GF-D8 (cell line): Measurements from ENCODE around the gene TYW1.
"Not testable (repeated sequence)": the region's sequence is repeated elsewhere in the genome, so short reads cannot be mapped to it uniquely, and the experiment has no call there.

ENCODE experiments used
- DNase-seq: peaks from one replicate; lab custom pipeline; 2025; lab: John Stamatoyannopoulos, UW

TYW1 gene

DNA sequence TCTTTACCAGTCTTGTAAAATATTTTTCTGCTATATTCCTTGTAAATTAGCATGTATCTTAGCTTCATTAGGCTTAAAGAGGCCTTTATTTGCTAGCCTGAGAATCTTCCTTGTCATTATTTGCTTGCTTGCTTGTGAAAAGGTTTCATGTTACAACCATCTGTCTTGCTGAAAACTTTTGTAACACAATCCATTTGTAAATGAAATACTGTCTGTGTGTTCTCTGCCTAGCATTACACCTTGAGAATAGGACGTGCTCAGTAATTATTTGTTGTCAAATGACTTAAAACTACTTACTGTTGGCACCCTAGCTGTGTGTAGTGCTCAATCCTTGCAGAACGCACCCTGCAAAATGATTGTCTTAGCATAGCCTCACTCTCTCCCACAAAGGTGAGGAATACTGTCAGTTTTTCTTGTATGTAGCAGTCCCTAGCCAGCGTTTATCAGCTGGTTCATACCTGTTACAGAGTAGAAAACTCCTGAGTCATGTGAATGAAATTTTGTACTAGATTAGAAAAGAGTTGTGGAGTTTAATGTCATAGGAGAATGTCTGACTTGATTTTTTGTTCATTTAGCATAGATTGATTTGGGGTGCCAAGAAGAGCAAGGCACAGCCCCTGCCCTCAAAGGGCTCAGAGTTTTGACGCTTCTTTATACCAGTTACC lies 193.3 kb downstream of the TYW1 start:
- DNase-seq = not testable (repeated sequence)

DNA sequence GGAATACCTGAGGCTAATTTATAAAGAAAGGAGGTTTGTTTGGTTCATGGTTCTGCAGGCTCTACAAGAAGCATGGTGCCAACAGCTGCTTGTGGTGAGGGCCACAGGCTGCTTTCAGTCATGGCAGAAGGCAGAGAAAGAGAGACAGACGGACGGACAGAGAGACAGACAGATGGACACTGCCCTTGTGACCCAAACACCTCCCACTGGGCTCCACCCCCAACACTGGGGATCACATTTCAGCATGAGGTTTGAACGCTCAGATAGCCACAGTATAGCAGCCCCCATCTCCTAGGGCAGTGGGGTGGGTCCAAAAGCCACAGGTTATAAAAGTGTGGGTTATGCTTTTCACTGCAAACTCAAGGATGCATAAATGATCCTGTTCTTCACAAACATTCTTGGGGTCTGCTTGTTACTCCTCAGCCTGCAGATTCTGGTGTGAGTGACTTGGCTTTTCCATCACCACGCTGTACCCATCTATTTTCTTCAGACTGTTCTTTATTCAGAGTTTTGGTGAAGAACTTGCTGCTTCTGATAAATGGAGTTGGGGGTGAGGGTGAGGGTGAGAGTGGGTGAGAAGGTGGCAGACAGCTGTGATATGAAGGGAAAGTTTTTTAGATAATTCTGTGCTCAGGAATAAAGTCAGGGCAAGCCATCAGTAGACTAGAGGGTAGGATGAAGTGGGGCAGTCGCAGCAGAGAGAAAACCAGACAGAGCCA lies 194.5 kb downstream of the TYW1 start:
- DNase-seq = not testable (repeated sequence)

DNA sequence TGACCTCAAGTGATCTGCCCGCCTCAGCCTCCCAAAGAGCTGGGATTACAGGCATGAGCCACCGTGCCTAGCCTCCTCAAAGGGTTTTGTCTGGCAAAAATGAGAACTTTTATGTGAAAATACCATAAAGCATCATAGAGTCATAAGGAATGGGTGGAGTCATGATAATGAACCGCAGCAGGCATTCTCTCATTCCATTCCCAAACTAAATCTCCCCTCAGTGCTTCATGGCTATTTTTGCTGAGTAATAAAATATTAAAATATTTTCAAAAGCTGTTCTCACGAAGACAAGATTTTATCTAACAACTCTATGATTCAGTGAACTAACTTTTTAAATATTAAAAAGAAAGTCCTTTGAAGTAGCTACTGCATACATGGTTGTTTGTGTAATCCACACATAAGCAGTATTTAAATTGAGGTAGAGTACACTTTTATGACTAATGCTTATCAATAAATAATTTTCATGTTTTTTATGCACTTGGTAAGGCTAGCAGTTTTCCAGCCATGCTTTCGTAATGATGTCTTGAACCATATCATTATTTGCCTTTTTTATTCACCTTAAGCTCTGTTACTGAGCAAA lies 195.6 kb downstream of the TYW1 start:
- not testable (repeated sequence) for DNase-seq

DNA sequence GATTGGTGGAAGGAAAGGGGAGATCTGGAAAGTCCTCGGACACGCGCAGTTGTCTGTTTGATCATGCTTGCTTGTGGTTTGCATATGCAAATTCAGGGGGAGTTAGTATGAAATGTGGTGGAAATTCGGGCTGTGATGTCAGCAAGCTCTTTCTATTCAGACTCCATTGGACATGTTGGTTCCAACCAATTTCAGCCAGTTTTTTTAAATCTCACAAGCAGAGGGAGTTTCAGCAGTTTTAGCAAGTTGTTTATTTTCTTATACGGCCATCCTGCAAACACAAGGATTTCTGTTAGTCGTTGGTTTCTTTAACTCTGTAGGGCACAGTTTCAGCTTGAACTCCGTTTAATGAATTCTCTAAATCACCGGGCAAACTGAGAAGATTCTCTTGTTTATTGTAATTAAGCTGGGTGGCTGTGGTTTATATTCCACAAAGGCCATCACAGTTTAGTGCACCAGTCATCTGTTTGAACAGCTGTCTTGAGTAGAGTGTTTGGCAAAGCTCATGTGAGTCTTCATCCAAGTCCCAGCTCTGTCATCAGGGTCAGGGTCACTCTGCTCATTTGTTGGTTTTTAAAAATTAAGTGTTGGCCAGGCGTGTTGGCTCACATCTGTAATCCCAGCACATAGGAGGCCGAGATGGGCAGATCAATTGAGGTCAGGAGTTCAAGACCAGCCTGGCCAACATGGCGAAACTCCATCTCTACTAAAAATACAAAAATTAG lies 196.4 kb downstream of the TYW1 start:
- DNase-seq = not testable (repeated sequence)

DNA sequence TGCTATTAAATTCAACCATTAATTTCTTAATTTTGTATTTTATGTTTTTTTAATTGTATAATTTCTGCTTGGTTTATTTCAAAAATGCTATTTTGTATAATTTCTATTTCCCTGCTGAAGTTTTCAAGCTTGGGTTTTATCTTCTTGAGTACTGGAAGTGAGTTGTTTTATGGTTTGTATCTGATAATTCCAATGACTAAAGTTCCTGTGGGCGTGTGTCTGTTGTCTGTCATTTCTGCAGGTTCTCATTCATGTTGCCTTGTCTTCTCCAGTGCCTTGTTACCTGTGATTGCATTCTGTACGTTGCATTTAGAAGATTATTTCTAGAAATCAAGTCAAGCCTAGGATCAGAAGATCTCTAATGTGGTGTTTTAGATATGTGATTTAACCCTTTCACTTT lies 199.5 kb downstream of the TYW1 start:
- DNase-seq = not testable (repeated sequence)

DNA sequence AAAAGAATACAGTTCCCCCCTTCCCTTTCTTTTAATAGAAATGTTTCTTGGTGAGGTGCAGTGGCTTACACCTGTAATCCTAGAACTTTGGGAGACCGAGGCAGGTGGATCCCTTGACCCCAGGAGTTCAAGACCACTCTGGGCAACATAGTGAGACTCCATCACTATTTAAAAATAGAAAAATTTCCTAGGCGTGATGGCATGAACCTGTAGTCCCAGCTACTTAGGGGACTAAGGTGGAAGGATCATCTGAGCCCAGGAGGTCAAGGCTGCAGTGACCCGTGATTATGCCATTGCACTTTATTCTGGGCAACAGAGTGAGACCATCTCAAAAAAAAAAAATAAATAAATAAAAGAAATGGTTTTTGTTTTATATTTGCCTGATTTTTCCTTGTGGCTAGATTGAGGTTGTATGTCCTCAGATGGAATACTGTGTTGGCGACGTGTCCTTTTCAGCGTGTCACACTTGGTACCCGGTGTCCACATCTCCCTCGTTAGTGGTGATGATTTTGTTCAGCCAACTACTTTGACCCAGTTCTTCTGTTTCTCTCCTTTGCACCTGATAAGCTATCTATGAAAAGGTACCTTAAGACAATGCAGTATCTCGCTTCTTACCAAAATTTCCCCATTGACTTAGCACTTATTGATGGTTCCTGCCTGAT lies 202.4 kb downstream of the TYW1 start:
- DNase-seq = not testable (repeated sequence)

DNA sequence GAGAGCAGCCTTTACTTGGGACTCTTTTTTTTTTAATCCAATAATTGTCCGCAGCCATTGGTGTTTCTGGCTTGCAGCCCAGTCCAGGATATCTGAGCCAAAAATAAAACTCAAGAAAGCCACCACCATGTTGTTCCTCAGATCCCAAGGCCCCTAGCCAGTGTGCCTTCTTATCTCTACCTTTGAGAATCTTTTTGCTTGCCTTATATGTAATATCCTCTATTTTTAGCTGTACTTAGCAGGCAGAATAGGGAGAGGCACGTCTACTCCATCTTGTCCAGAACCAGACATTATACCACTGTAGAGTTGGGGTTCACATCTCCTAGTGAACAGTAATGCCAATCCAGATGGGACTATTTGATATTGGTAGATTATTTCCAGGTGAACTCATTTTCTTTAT lies 209.1 kb downstream of the TYW1 start:
- not testable (repeated sequence) for DNase-seq

DNA sequence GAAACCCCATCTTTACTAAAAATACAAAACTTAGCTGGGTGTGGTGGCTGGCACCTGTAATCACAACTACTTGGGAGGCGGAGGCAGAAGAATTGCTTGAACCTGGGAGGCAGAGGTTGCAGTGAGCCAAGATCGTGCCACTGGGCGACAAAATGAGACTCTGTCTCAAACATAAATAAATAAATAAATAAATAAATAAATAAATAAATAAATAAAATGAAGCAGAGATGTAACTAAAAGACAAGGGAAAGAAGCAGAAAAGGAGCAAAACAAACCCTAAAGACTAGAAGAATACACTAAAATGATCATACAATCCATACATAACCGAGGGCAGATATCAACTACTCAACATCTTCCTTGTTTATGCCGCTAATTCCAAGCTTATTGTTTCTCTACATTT lies 209.8 kb downstream of the TYW1 start:
- no peak for DNase-seq

DNA sequence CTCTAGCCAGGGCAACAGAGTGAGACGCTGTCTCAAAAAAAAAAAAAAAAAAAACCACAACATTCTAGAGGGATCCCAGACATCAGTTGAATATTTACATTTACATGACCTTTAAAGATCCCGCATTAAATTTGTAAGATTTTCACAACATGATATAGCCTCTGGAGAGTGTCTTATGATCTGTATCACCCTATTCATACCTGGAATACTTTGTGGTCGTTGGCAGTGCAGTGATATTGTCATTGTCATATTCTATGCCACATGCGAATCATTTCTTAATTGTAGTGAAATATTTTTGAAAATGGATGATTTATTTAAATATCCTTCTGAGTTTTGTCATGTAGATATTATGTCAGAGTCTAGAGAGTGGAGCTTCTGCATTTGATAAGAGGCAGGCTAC lies 212.0 kb downstream of the TYW1 start:
- DNase-seq = not testable (repeated sequence)

DNA sequence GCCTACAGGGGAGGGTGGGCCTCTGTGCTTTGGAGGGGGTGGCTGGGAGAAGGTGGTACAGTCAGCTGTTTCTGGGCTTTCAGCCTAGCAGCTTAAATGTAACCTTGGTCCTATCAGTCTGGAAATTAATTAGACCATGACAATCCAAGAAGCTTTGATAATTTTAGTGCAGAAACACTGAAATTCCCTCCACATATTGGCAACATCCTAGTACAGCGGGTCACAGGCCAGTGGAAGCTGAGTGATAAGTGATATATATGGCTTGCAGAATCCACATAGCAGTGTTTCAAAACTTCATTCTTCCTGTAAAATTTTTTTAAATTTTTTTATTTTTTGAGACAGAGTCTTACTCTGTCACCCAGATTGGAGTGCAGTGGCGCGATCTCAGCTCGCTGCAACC lies 212.6 kb downstream of the TYW1 start:
- no peak for DNase-seq

DNA sequence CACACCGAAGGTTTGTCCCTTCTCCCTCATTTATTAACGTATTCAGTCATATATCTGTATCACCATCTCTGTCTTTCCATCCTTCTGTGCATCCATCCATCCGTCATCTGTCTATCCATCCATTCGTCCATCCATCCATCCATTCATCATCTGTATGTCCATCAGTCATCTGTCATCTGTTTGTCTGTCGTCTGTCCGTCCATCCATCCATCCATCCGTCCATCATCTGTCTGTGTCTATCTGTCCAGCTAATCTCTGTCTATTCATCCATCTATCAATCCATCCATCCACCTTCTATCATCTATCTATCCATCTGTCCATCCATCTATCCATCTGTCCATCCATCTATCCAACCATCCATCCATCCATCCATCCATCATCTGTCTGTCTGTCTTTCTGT lies 213.9 kb downstream of the TYW1 start:
- DNase-seq = no peak

DNA sequence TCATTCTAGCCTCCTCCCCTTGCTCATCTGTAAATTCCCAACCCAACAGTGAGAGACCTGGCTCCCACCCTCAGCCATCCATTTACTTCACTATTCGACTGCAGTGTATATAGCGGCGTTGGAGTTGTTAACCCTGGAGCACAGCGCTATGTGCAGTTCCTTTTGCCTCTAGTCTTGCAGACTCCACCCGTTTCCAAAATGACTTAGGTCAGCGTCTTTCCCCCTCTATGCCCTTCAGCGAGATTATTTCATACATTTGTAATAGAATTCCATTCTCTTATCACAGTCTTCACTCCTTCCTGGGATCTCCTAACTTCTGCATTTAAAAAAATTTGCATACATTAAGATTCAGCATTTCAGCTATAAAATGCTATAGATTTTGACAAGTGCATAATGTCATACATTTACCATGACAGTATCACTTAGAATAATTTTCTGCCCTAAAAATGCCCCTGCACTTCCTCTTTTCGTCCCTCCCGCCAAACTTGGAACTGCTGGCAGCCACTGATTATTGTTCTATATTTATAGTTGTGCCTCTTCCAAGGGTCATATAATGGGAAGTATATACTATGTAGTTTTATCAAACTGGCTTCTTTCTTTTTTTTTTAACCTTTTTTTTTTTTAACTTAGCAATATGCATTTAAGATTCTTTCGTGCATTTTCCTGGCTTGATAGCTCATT lies 215.2 kb downstream of the TYW1 start:
- not testable (repeated sequence) for DNase-seq

DNA sequence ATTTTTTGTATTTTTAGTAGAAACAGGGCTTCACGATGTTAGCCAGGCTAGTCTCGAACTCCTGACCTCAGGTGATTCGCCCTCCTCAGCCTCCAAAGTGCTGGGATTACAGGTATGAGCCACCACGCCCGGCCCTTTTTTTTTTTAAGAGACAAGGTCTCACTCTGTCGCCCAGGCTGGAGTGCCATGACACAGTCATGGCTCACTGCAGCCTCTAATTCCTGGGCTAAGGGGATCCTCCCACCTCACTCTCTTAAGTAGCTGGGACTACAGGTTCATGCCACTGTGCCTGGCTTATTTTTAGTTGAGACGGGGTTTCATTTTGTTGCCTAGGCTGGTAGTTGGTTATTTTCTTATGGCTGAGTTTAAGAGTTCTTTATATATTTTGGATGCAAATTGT lies 216.4 kb downstream of the TYW1 start:
- not testable (repeated sequence) for DNase-seq

DNA sequence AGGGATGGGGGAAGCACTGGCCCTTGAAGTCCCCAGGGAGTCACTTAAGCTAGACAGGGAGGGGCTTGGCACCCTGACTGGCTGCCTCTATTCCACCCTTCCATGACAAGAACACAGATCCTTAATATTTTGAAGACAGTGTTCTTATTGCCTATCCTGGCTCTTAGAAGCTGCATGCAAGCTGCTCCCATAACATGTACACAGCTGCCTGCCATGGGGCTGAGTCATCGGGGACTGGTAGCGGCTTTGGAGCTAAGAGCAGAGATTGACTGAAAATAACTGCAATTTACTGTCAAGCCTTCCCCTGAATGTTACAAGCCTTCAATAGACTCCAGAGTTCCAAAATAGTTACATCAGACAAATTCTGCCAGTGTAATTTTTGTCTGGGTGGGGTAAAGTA lies 226.9 kb downstream of the TYW1 start:
- not testable (repeated sequence) for DNase-seq

DNA sequence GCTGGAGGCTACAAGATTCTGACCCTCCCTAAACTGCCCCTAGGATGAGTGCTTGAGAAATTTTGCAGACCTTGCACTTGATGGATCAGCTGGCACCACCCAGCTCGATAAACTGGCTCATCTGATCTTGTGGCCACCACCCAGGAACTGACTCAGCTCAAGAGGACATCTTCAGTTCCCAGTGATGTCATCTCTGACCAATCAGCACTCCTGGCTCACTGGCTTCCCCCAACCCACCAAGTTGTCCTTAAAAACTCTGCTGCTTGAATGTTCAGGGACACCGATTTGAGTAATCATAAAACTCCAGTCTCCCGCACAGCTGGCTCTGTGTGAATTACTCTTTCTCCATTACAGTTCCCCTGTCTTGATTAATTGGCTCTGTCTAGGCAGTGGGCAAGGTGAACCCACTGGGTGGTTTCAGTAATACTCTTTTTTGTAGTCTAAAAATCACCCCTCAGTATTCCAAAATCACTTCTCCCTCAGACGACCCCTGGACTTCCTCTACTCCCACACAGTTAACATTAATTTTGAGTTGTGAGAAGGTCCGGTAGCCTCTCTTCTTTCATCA lies 229.8 kb downstream of the TYW1 start:
- not testable (repeated sequence) for DNase-seq

DNA sequence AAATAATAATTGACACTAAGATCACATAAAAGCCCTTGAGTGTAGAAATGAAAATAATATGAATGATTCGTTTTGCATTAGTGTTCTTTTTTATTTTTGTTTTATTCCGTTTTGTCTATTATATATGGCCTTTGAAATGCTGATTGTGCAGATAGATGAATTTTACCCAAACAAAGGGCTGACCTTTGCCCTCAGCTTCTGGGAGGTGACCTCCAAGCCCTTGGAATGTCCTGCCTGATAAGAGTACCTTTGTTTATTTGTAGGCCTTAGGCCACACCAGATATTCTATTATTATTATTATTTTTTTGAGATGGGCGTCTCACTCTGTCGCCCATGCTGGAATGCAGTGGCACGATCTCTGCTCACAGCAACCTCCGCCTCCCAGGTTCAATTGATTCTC lies 230.3 kb downstream of the TYW1 start:
- DNase-seq = not testable (repeated sequence)

DNA sequence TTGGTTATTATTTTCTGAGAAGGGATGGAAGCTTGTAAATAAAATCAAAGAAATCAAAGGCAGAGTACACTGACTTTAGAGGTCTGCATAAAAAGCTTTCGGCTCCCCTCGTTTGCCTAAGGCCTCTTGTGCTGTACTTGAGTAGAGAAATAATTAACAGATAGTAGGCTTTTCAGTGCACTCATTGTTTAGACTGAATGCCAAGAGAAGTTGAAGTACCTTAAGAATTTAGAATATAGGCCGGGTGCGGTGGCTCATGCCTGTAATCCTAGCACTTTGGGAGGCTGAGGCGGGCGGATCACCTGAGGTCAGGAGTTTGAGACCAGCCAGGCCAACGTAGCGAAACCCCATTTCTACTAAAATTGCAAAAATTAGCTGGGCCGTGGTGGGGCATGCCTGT lies 232.4 kb downstream of the TYW1 start:
- not testable (repeated sequence) for DNase-seq

DNA sequence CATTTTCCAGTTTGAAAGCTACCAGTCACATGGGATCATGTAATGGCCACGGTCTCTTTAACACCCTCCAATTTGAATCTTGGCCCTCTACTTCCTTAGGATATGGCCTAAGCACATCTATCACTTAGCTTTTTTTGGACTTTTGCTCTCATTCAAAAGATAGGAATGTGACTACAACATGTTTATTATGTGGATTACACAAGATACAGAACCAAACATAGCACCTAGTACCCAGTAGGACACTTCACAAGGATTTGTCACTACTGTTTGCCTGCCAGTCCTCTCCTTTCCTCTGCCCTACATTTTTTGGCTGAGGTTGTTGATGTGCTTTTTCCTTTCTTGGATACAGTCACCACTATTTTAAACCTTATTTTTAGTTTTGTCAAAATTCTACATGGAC lies 233.4 kb downstream of the TYW1 start:
- not testable (repeated sequence) for DNase-seq

DNA sequence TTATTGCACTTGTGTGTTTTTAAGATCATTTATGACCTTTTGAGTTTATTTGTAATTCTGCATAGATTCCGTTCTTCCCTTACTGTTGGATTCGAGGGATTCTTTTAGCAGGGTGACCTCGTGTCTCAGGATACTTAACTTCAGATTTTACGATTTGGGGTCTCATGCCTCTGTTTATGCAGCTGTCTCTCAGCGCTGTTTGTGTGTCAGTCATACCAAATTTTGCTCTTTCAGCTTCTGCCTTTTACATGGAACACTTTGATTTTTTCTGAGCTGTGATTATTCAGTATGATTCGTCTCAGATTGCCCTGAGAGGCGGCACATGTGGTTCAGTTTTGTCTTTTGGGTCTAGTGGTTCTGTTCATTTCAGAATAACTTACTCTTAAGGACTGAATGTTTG lies 236.9 kb downstream of the TYW1 start:
- DNase-seq = not testable (repeated sequence)

DNA sequence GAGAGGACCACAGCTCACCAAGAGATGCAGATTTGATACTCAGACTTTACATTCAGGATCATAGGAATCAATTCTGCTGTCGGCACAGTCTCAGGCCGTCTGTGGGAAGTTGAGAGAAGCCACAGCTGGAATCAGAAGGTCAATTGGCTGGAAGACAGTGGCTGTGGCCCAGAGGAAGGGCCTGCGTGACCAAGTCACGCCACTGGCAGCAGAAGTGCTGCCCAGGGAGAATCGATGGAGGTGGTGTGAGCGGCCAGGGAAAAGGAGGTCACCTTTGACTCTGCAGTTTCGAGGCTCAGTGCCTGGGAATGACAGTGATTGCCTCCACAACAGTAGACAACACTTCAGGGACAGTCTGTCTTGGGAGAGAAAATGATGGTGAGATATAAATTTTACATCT lies 239.6 kb downstream of the TYW1 start:
- not testable (repeated sequence) for DNase-seq

DNA sequence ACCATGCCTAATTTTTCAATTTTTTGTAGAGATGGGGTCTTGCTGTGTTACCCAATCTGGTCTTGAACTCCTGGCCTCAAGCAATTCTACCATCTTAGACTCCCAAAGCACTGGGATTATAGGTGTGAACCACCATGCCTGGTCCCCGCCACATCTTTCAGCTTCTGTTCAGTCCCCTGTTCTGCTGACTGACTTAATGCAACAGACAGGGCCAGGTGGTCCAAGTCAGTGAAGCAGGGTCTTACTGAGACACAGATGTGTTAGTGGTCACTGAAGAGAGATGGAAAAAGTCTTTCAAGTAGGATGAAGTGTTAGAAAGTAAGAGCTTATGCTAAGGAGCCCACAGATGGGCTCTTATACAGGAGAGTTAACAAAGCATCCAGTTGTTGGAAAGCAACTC lies 246.2 kb downstream of the TYW1 start:
- not testable (repeated sequence) for DNase-seq
